Esophagus (tissue), 2 donors: ENCODE results near the gene GPR162. TPM values are rescaled to one million over a fixed set of nuclear protein-coding genes. Genes with fewer than 3 reads are reported as not detected.

Source experiments
- H3K27ac ChIP-seq, 2 donors: one replicate each; pipeline ENCODE4 v1.5.1; 2013; ENCODE audit warnings: low read depth in 2 of 2, mild to moderate bottlenecking in 2 of 2, inconsistent platforms in 1 of 2, low read length in 1 of 2, moderate library complexity in 1 of 2
- H3K27me3 ChIP-seq, 2 donors: one replicate each; pipeline ENCODE4 v1.6.1; 2013; ENCODE audit warnings: low read length in 2 of 2, control low read depth in 1 of 2, mild to moderate bottlenecking in 1 of 2; ENCODE audit not compliant: insufficient read depth in 2 of 2, control insufficient read depth in 1 of 2
- H3K36me3 ChIP-seq, 2 donors: one replicate each; pipeline ENCODE4 v1.6.1; 2013; ENCODE audit warnings: low read length in 1 of 2; ENCODE audit not compliant: control insufficient read depth in 2 of 2, insufficient read depth in 2 of 2
- H3K4me1 ChIP-seq, 2 donors: one replicate each; pipeline ENCODE4 v1.6.1; 2013; ENCODE audit warnings: low read length in 1 of 2; ENCODE audit not compliant: control insufficient read depth in 2 of 2, insufficient read depth in 2 of 2
- H3K4me3 ChIP-seq, 2 donors: one replicate each; pipeline ENCODE4 v1.5.1; 2013; ENCODE audit warnings: low read length in 2 of 2, mild to moderate bottlenecking in 2 of 2, low read depth in 1 of 2, moderate library complexity in 1 of 2
- H3K9me3 ChIP-seq, 2 donors: one replicate each; pipeline ENCODE4 v1.6.1; 2013; ENCODE audit warnings: mild to moderate bottlenecking in 2 of 2, low read depth in 1 of 2, low read length in 1 of 2, moderate library complexity in 1 of 2; ENCODE audit not compliant: control insufficient read depth in 2 of 2, insufficient read depth in 1 of 2
- WGBS, 2 donors: extraction: QIAGEN DNeasy Blood & Tissue Kit; methylation state at CpG; one replicate each; pipeline ENCODE4 v1.1.7; 2013; 5-methylcytosine and 5-hydroxymethylcytosine counted together
- polyA plus RNA-seq, 2 donors: library from polyadenylated mRNA; stranded (reverse); fragments of 200-250 nt; gene quantifications; one replicate each; pipeline ENCODE4 v1.2.3, GENCODE V29; 2013
- donor health status: healthy with polysubstance abuse.
- donor health status: Bipolar disorder and iron deficiency.

GPR162 gene
- polyA plus RNA-seq, 2 donors: 2.1 to 2.5 TPM

DNA sequence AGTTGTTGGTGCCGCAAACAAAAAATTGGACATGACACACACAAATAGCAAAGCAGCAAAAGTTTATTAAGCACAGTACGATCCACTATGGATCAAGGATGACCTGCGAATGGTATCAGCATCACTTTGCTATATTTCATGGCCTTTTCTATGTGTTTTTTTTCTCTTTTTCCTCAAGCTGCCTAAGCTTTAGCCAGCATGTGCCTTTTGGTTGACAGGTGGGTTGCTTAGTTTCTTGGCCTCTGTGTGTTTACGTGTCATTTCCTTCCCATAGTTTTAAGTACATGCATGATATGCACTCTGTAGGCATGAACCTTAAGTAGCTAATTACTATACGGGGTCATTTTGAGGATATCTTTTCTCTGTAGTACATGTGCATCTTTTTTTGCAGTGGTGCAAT is 22.5 kb upstream of the GPR162 start:
- Histone ChIP-seq H3K27ac (no peak overlapping the region), H3K27me3 (no peaks in the 10 kb centered on the region), H3K4me1 (no peaks in the 10 kb centered on the region), H3K4me3 (no peak overlapping the region), H3K9me3 (no peaks in the 10 kb centered on the region), H3K36me3 (no peaks in the 10 kb centered on the region)
- WGBS, 2 donors: 87 to 88% methylated on average over 5 of the region's 5 CpGs

DNA sequence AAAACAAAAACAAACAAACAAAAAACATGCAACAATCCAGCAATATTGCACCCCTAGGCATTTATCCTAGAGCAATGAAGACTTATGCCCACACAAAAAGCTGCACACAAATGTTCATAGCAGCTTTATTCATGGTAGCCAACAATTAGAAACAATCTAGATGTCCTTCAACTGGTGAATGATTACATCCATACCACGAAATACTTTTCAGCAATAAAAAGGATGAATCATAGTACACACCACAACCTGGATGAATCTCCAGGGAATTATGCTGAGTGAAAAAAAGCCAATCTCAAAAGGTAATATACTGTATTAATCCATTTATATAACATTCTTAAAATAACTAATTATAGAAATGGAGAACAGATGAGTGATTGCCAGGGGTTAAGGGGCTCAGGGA is 14.5 kb upstream of the GPR162 start:
- no peaks in the 10 kb centered on the region for H3K4me1 ChIP-seq
- 41 to 46% methylated on average over 1 of the region's 1 CpG for WGBS, 2 donors
- H3K27me3 ChIP-seq: no peaks in the 10 kb centered on the region
- no peaks in the 10 kb centered on the region for H3K36me3 ChIP-seq
- no peak overlapping the region for H3K27ac ChIP-seq
- no peaks in the 10 kb centered on the region for H3K9me3 ChIP-seq
- H3K4me3 ChIP-seq: no peak overlapping the region

DNA sequence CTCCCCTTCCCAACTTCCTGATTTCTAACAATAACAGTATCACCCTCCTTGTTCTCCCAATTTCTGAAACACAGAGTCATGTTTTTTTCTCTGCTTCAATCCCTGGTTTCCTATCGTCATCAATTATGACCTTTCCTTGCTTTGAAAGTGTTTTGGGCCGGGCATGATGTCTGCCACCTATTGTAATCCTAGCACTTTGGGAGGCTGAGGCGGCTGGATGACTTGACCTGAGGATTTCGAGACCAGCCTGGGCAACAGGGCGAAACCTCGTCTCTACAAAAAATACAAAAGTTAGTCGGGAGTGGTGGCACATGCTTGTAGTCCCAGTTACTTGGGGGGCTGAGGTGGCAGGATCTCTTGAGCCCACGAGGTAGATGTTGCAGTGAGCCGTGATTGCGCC is 12.6 kb upstream of the GPR162 start:
- no peaks in the 10 kb centered on the region for H3K9me3 ChIP-seq
- H3K4me1 ChIP-seq: no peaks in the 10 kb centered on the region
- 79 to 81% methylated on average over 10 of the region's 10 CpGs for WGBS, 2 donors
- H3K36me3 ChIP-seq: no peaks in the 10 kb centered on the region
- H3K27me3 ChIP-seq: no peaks in the 10 kb centered on the region
- no peak overlapping the region for H3K27ac ChIP-seq
- H3K4me3 ChIP-seq: no peak overlapping the region

- no peaks in the 10 kb centered on the region for H3K9me3 ChIP-seq
- WGBS, 2 donors: 84 to 85% methylated on average over 1 of the region's 1 CpG
- no peaks in the 10 kb centered on the region for H3K27me3 ChIP-seq
- H3K36me3 ChIP-seq: no peaks in the 10 kb centered on the region
- H3K4me3 ChIP-seq: no peak overlapping the region
- H3K27ac ChIP-seq: no peak overlapping the region
- H3K4me1 ChIP-seq: no peaks in the 10 kb centered on the region
Observed at GRCh38 chr12:6810758-6811157, 10.9 kb upstream of the GPR162 start.

- no peaks in the 10 kb centered on the region for H3K4me1 ChIP-seq
- no peaks in the 10 kb centered on the region for H3K27me3 ChIP-seq
- peaks cover 0 to 4% of the 10 kb centered on the region in 2 donors for H3K9me3 ChIP-seq
- no peaks in the 10 kb centered on the region for H3K36me3 ChIP-seq
- H3K4me3 ChIP-seq: no peak overlapping the region
- H3K27ac ChIP-seq: no peak overlapping the region
- 39 to 44% methylated on average over 4 of the region's 4 CpGs for WGBS, 2 donors
Observed at GRCh38 chr12:6813363-6813762, 8.3 kb upstream of the GPR162 start.

DNA sequence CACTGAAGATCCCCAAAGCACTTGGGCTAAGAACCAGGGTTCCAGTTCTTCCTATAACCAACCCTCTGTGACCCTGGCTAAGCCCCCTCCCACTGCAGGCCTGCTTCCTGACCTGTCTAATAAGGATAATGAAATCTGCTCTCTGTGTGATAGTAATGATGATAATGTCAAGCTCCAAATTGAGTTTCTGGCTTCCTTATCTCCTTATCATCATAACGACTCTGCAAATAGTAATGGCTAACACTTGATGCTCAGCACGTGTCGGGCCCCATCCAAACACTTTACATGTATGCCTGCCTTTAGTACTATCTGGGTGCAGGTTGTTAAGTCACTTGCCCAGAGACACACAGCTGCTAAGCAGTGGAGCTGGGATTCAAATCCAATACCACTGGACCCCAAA is 5.0 kb upstream of the GPR162 start:
- Histone ChIP-seq H3K4me1 (peaks cover 0 to under 1% of the 10 kb centered on the region in 2 donors), H3K4me3 (no peak overlapping the region), H3K27ac (no peak overlapping the region), H3K36me3 (no peaks in the 10 kb centered on the region), H3K9me3 (peaks cover 0 to 4% of the 10 kb centered on the region in 2 donors), H3K27me3 (no peaks in the 10 kb centered on the region)
- 63 to 79% methylated on average over 3 of the region's 3 CpGs for WGBS, 2 donors

GRCh38 chr12:6817098-6817497 is 4.5 kb upstream of the GPR162 start:
- 77 to 87% methylated on average over 8 of the region's 8 CpGs for WGBS, 2 donors

DNA sequence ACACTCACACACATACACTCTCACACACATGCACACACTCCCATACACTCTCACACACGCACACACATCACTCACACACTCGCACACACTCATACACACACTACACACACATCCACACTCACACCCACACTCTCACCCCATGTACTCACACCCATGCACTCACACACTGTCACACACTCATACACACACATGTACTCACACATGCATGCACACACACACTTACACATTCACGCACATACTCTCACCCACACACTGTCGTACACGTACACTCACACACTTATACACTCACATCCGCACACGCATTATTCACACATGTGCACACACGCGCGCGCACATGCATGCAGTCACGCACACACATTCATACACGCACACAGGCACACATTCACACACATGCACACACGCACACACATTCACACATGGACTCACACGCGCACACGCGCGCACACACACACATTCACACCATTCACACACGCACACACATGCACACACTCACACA is 3.9 kb upstream of the GPR162 start:
- 83 to 89% methylated on average over 20 of the region's 20 CpGs for WGBS, 2 donors
- Histone ChIP-seq H3K4me3 (no peak overlapping the region), H3K27me3 (peaks cover 0 to 3% of the 10 kb centered on the region in 2 donors), H3K27ac (no peak overlapping the region), H3K9me3 (peaks cover 0 to 4% of the 10 kb centered on the region in 2 donors), H3K36me3 (no peaks in the 10 kb centered on the region), H3K4me1 (peaks cover 0 to 4% of the 10 kb centered on the region in 2 donors)

More at GRCh38 chr12:6817098-6817497, 4.5 kb upstream of the GPR162 start:
- peaks cover 0 to 4% of the 10 kb centered on the region in 2 donors for H3K9me3 ChIP-seq
- H3K36me3 ChIP-seq: no peaks in the 10 kb centered on the region
- H3K4me1 ChIP-seq: peaks cover 0 to 3% of the 10 kb centered on the region in 2 donors
- H3K4me3 ChIP-seq: no peak overlapping the region
- H3K27me3 ChIP-seq: no peaks in the 10 kb centered on the region
- H3K27ac ChIP-seq: no peak overlapping the region

DNA sequence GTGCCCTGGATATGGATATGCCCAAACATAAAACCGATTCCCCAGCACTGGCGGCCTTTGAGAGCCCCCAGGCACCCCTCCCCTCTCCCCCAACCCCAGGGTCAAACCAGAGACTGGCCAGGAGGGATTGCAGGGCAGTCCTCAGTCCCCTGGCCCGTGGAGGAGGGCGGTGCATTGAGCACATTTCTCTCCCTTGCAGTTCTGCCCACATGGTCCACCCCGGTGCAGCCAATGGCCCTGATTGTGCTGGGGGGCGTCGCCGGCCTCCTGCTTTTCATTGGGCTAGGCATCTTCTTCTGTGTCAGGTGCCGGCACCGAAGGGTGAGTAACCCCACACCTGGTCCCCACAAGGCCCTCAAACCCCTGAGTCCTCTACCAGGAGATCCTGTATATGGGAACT is 3.4 kb upstream of the GPR162 start:
- peaks cover 0 to 4% of the 10 kb centered on the region in 2 donors for H3K4me1 ChIP-seq
- H3K36me3 ChIP-seq: no peaks in the 10 kb centered on the region
- no peak overlapping the region for H3K4me3 ChIP-seq
- WGBS, 2 donors: 74 to 81% methylated on average over 10 of the region's 10 CpGs
- no peak overlapping the region for H3K27ac ChIP-seq
- H3K9me3 ChIP-seq: peaks cover 0 to 4% of the 10 kb centered on the region in 2 donors
- H3K27me3 ChIP-seq: peaks cover 0 to 8% of the 10 kb centered on the region in 2 donors

DNA sequence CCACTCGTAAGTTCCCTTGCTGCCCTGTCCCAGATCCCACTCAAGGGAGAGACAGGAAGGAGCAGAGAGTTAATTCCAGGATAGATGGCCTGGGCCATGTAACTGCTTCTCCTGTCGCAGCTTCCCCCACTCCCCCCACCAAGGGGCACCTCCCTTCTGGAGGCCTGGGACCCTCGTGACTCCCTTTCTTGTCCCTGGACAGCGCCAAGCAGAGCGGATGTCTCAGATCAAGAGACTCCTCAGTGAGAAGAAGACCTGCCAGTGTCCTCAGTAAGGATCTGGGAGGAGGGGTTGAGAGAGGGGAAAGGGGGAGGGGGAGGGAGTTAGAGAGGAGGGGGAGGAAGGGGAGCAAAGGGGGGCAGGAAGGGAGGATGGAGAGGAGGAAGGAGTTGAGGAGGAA is 3.0 kb upstream of the GPR162 start:
- Histone ChIP-seq H3K4me1 (peaks cover 0 to 4% of the 10 kb centered on the region in 2 donors), H3K4me3 (no peak overlapping the region), H3K27me3 (peaks cover 0 to 9% of the 10 kb centered on the region in 2 donors), H3K36me3 (no peaks in the 10 kb centered on the region), H3K27ac (no peak overlapping the region), H3K9me3 (peaks cover 0 to 4% of the 10 kb centered on the region in 2 donors)
- 86 to 89% methylated on average over 5 of the region's 5 CpGs for WGBS, 2 donors
